IMR-90 (cell line): ENCODE data around the gene MYL2. TPM values are rescaled to one million over a fixed set of nuclear protein-coding genes. Genes with fewer than 3 reads are reported as not detected.

Experiments
- ATAC-seq: fragments of 200-7000 bp; cut with Tn5 transposase; 2 replicates; pipeline ENCODE4 v1.9.1; 2020; ENCODE audit warnings: low read depth, mild to moderate bottlenecking, moderate library complexity
- BruUV-seq: library from RNA; stranded (reverse); fragments of 400-500 nt; replicated peaks from 2 replicates; lab custom pipeline; 2021; lab: Mats Ljungman, UMichigan
- CTCF ChIA-PET: fragments of 300-600 bp; formaldehyde crosslinking; extraction: SDS; loops from one replicate; lab custom pipeline; 2021; ENCODE audit warnings: antibody characterized with exemption; lab: Yijun Ruan, JAX
- POLR2A ChIA-PET: fragments of 300-600 bp; sonication (Branson Sonifier 250); formaldehyde crosslinking; loops from one replicate; lab custom pipeline; 2022; ENCODE audit warnings: antibody characterized with exemption; ENCODE audit not compliant: unreplicated experiment; lab: Charles Lee
- DNase-seq: peaks from one replicate; pipeline ENCODE4 v3.0.0; 2013
- H2AFZ ChIP-seq: replicated peaks from 2 replicates; pipeline ENCODE3; 2013; ENCODE audit warnings: low read length, mild to moderate bottlenecking; ENCODE audit not compliant: poor library complexity
- H2AK5ac ChIP-seq: 2 replicates; pipeline ENCODE4 v1.6.1; 2013; ENCODE audit warnings: low read depth, low read length, inconsistent platforms
- H2AK9ac ChIP-seq: replicated peaks from 2 replicates; pipeline ENCODE3; 2013; ENCODE audit warnings: mild to moderate bottlenecking, low read depth, low read length, moderate library complexity; ENCODE audit not compliant: poor library complexity
- H2BK120ac ChIP-seq: 2 replicates; pipeline ENCODE4 v1.6.1; 2013; ENCODE audit warnings: low read depth, low read length, inconsistent platforms
- H2BK15ac ChIP-seq: 3 replicates; pipeline ENCODE4 v1.6.1; 2013; ENCODE audit warnings: low read depth, low read length, inconsistent platforms
- H2BK20ac ChIP-seq: 2 replicates; pipeline ENCODE4 v1.6.1; 2013; ENCODE audit warnings: low read depth, mild to moderate bottlenecking, inconsistent platforms, low read length, moderate library complexity
- H2BK5ac ChIP-seq: 2 replicates; pipeline ENCODE4 v1.6.1; 2013; ENCODE audit warnings: mild to moderate bottlenecking, low read depth, low read length, inconsistent platforms; ENCODE audit not compliant: poor library complexity, severe bottlenecking
- H3K14ac ChIP-seq: replicated peaks from 2 replicates; pipeline ENCODE4 v1.6.1; 2013; ENCODE audit warnings: low read depth, low read length, inconsistent platforms
- H3K18ac ChIP-seq: 2 replicates; pipeline ENCODE4 v1.6.1; 2013; ENCODE audit warnings: low read depth, low read length, control low read depth
- H3K23ac ChIP-seq: 2 replicates; pipeline ENCODE4 v1.6.1; 2013; ENCODE audit warnings: low read depth, low read length, inconsistent platforms
- H3K27ac ChIP-seq: 2 replicates; pipeline ENCODE4 v1.5.1; 2013; ENCODE audit warnings: mild to moderate bottlenecking, control low read depth, low read length; ENCODE audit not compliant: insufficient read depth
- H3K27me3 ChIP-seq: 2 replicates; pipeline ENCODE4 v1.6.1; 2013; ENCODE audit warnings: low read length; ENCODE audit not compliant: control insufficient read depth, insufficient read depth
- H3K36me3 ChIP-seq: 2 replicates; pipeline ENCODE4 v1.6.1; 2013; ENCODE audit warnings: low read length, mixed read lengths; ENCODE audit not compliant: control insufficient read depth, insufficient read depth
- H3K4ac ChIP-seq: 2 replicates; pipeline ENCODE4 v1.6.1; 2013; ENCODE audit warnings: low read depth, low read length, inconsistent platforms
- H3K4me1 ChIP-seq: 2 replicates; pipeline ENCODE4 v1.6.1; 2013; ENCODE audit warnings: low read length, mixed read lengths; ENCODE audit not compliant: control insufficient read depth, insufficient read depth
- H3K4me2 ChIP-seq: 2 replicates; pipeline ENCODE4 v1.6.1; 2013; ENCODE audit warnings: low read depth, mild to moderate bottlenecking, control low read depth, low read length, moderate library complexity
- H3K4me3 ChIP-seq: 2 replicates; pipeline ENCODE4 v1.5.1; 2013; ENCODE audit warnings: low read depth, mild to moderate bottlenecking, control low read depth, low read length, moderate library complexity; ENCODE audit not compliant: insufficient read depth
- H3K56ac ChIP-seq: 2 replicates; pipeline ENCODE4 v1.6.1; 2013; ENCODE audit warnings: low read length, inconsistent platforms; ENCODE audit not compliant: insufficient read depth; ENCODE audit errors: extremely low read depth
- H3K79me1 ChIP-seq, 2 experiments: 2 replicates each; pipeline ENCODE4 v1.6.1; 2013; ENCODE audit warnings: low read length in 2 of 2, inconsistent platforms in 1 of 2, low read depth in 1 of 2
- H3K9ac ChIP-seq: 2 replicates; pipeline ENCODE4 v1.6.1; 2013; ENCODE audit warnings: low read depth, low read length, control low read depth
- H3K9me1 ChIP-seq: 2 replicates; pipeline ENCODE4 v1.6.1; 2013; ENCODE audit warnings: low read length, inconsistent platforms; ENCODE audit not compliant: insufficient read depth
- H3K9me3 ChIP-seq: 2 replicates; pipeline ENCODE4 v1.6.1; 2013; ENCODE audit warnings: low read length; ENCODE audit not compliant: control insufficient read depth, insufficient read depth
- H4K20me1 ChIP-seq: 2 replicates; pipeline ENCODE4 v1.6.1; 2013; ENCODE audit warnings: low read length, inconsistent platforms; ENCODE audit not compliant: insufficient read depth
- H4K5ac ChIP-seq: 2 replicates; pipeline ENCODE4 v1.6.1; 2013; ENCODE audit warnings: mild to moderate bottlenecking, low read depth, low read length, control low read depth
- H4K8ac ChIP-seq, 2 experiments: 2 replicates each; pipeline ENCODE4 v1.6.1; 2013; ENCODE audit warnings: low read depth in 2 of 2, low read length in 2 of 2, control low read depth in 1 of 2, inconsistent platforms in 1 of 2
- H4K91ac ChIP-seq: 2 replicates; pipeline ENCODE4 v1.6.1; 2013; ENCODE audit warnings: low read depth, low read length, inconsistent platforms; ENCODE audit not compliant: insufficient read depth
- BHLHE40 ChIP-seq: fragments of 150-350 bp; IDR thresholded peaks from 2 replicates; pipeline ENCODE4 v1.6.1; 2016; ENCODE audit warnings: mild to moderate bottlenecking, low read depth, low read length
- CEBPB ChIP-seq: IDR thresholded peaks from 2 replicates; pipeline ENCODE4 v1.6.1; 2012; ENCODE audit warnings: low read depth, low read length, improper control_type of control experiment
- CHD1 ChIP-seq: IDR thresholded peaks from 2 replicates; pipeline ENCODE4 v1.6.1; 2012; ENCODE audit warnings: low read depth, low read length, improper control_type of control experiment
- CTCF ChIP-seq: conservative IDR thresholded peaks from 2 replicates; pipeline ENCODE4 v1.5.1; 2012; ENCODE audit warnings: mild to moderate bottlenecking, low read depth, low read length, improper control_type of control experiment
- ELK1 ChIP-seq: fragments of 150-350 bp; IDR thresholded peaks from 2 replicates; pipeline ENCODE4 v1.6.1; 2016; ENCODE audit warnings: low read depth, mild to moderate bottlenecking, low read length, moderate library complexity, borderline replicate concordance
- FOS ChIP-seq: fragments of 150-350 bp; IDR thresholded peaks from 2 replicates; pipeline ENCODE4 v1.6.1; 2016; ENCODE audit warnings: low read depth, low read length
- MAFK ChIP-seq: IDR thresholded peaks from 2 replicates; pipeline ENCODE4 v1.6.1; 2012; ENCODE audit warnings: low read depth, low read length, improper control_type of control experiment
- MAZ ChIP-seq: IDR thresholded peaks from 2 replicates; pipeline ENCODE4 v1.6.1; 2012; ENCODE audit warnings: low read depth, mild to moderate bottlenecking, low read length, improper control_type of control experiment, moderate library complexity, borderline replicate concordance
- MXI1 ChIP-seq: IDR thresholded peaks from 2 replicates; pipeline ENCODE4 v1.6.1; 2012; ENCODE audit warnings: low read depth, mild to moderate bottlenecking, low read length, moderate library complexity, borderline replicate concordance
- NFE2L2 ChIP-seq: fragments of 150-350 bp; IDR thresholded peaks from 2 replicates; pipeline ENCODE4 v1.6.1; 2016; ENCODE audit warnings: low read depth, mild to moderate bottlenecking, low read length
- POLR2A ChIP-seq: IDR thresholded peaks from 2 replicates; pipeline ENCODE4 v1.6.1; 2012; ENCODE audit warnings: mild to moderate bottlenecking, low read depth, low read length
- RAD21 ChIP-seq: IDR thresholded peaks from 2 replicates; pipeline ENCODE4 v1.6.1; 2012; ENCODE audit warnings: low read length, improper control_type of control experiment
- RCOR1 ChIP-seq: IDR thresholded peaks from 2 replicates; pipeline ENCODE4 v1.6.1; 2012; ENCODE audit warnings: mild to moderate bottlenecking, low read length, improper control_type of control experiment; ENCODE audit not compliant: insufficient replicate concordance
- RFX5 ChIP-seq: IDR thresholded peaks from 2 replicates; pipeline ENCODE4 v1.8.0; 2012; ENCODE audit warnings: low read depth, mild to moderate bottlenecking, low read length, moderate library complexity
- SMC3 ChIP-seq: fragments of 150-350 bp; IDR thresholded peaks from 2 replicates; pipeline ENCODE4 v1.6.1; 2016; ENCODE audit warnings: low read depth, mild to moderate bottlenecking, antibody characterized with exemption, low read length, moderate library complexity
- USF2 ChIP-seq: fragments of 150-350 bp; IDR thresholded peaks from 2 replicates; pipeline ENCODE4 v1.6.1; 2017; ENCODE audit warnings: mild to moderate bottlenecking, antibody characterized with exemption, low read length, low read depth
- WGBS, 2 experiments: methylation state at CpG; one replicate each; pipeline versions ENCODE4 v1.1.5 to v1.1.7; 2013; ENCODE audit warnings: missing lambda C conversion rate in 2 of 2; ENCODE audit not compliant: insufficient read length in 1 of 2; ENCODE audit errors: extremely low coverage in 2 of 2; 5-methylcytosine and 5-hydroxymethylcytosine counted together
- dilution Hi-C: fragments of 300-500 bp; cut with HindIII; formaldehyde crosslinking; loops from one replicate; pipeline ENCODE4 v1.14.3; 2018; ENCODE audit warnings: low sequenced_read_pairs; ENCODE audit not compliant: unreplicated experiment
- in situ Hi-C: fragments of 300-500 bp; cut with MboI; formaldehyde crosslinking; loops from 3 replicates; pipeline ENCODE4 v1.14.3; 2019; ENCODE audit warnings: low sequenced_read_pairs, inconsistent platforms, mixed read lengths
- intact Hi-C: fragments of 100-400 bp; cut with micrococcal nuclease; formaldehyde crosslinking; loops from 2 replicates; pipeline ENCODE4 v1.10.0; 2022
- polyA plus RNA-seq, 3 experiments: library from polyadenylated mRNA; depleted of rRNA; stranded (reverse); fragments of >200 nt; gene quantifications; 2 replicates each; pipeline ENCODE4 v1.2.3, GENCODE V29; 2012; ENCODE audit warnings: low replicate concordance in 1 of 3
- total RNA-seq: library from RNA; depleted of rRNA; stranded (reverse); fragments of >200 nt; gene quantifications from 2 replicates; pipeline ENCODE4 v1.2.3, GENCODE V29; 2012

MYL2 gene
- total and polyA plus RNA-seq, 2 of the 4 experiments (the other 2 are of a cell fraction): not detected

- H2BK15ac ChIP-seq: no peak overlapping the region
- in situ Hi-C loops: no loop called here
- no peak overlapping the region for H2AFZ ChIP-seq
- ATAC-seq: no peak
- H3K9me1 ChIP-seq: no peaks in the 10 kb centered on the region
- no peak overlapping the region for H2BK20ac ChIP-seq
- no peak overlapping the region for H4K91ac ChIP-seq
- no peak overlapping the region for H3K9ac ChIP-seq
- no peak overlapping the region for H2BK120ac ChIP-seq
- H4K5ac ChIP-seq: no peak overlapping the region
- no peak overlapping the region for H3K14ac ChIP-seq
- H3K56ac ChIP-seq: no peak overlapping the region
- BruUV-seq: no TSS peak
- no peaks in the 10 kb centered on the region for H3K9me3 ChIP-seq
- no peak overlapping the region for H3K4me3 ChIP-seq
- ChIA-PET CTCF (no interaction called here), POLR2A (no interaction called here)
- no peak overlapping the region for H3K18ac ChIP-seq
- no peak overlapping the region for H2AK5ac ChIP-seq
- peaks cover 4% of the 10 kb centered on the region for H3K27me3 ChIP-seq
- 0% methylated on average over 1 of the region's 7 CpGs; no CpG with 5 or more reads in 1 of the 2 experiments for WGBS, 2 experiments
- H3K4me1 ChIP-seq: no peaks in the 10 kb centered on the region
- no peak overlapping the region for H3K23ac ChIP-seq
- no peak overlapping the region for H2BK5ac ChIP-seq
- no peaks in the 10 kb centered on the region for H3K36me3 ChIP-seq
- no peak for DNase-seq
- no peak overlapping the region for H3K4ac ChIP-seq
- H4K8ac ChIP-seq: no peak overlapping the region
- H3K4me2 ChIP-seq: no peak overlapping the region
- H2AK9ac ChIP-seq: no peak overlapping the region
- no peak for TF ChIP-seq CTCF
- TF ChIP-seq MXI1: no peak
- TF ChIP-seq MAFK: no peak
- TF ChIP-seq NFE2L2: no peak
- no peak for TF ChIP-seq BHLHE40
- TF ChIP-seq FOS: no peak
- TF ChIP-seq USF2: no peak
- TF ChIP-seq RCOR1: no peak
- TF ChIP-seq CHD1: no peak
- no peak for TF ChIP-seq RFX5
- no peak for TF ChIP-seq ELK1
- no peak for TF ChIP-seq POLR2A
- no peak for TF ChIP-seq RAD21
- TF ChIP-seq CEBPB: no peak
- TF ChIP-seq SMC3: no peak
- TF ChIP-seq MAZ: no peak
- no peaks in the 10 kb centered on the region for H4K20me1 ChIP-seq
- no peaks in the 10 kb centered on the region for H3K79me1 ChIP-seq
- intact Hi-C loops: no loop called here
- no peak overlapping the region for H3K27ac ChIP-seq
- dilution Hi-C loops: no loop called here
These were observed 20.6 kb upstream of the MYL2 start for GRCh38 chr12:110940933-110941332.
